Upper lobe of left lung (tissue), 6 donors: ENCODE results near the gene AGAP1. TPM values are rescaled to one million over a fixed set of nuclear protein-coding genes. Genes with fewer than 3 reads are reported as not detected.

ENCODE experiments used
- ATAC-seq, 2 donors: fragments of 200-7000 bp; cut with Tn5 transposase; one replicate each; pipeline ENCODE4 v1.9.1; 2022; ENCODE audit warnings: mild to moderate bottlenecking in 2 of 2, moderate library complexity in 2 of 2; ENCODE audit not compliant: low FRiP score in 2 of 2
- DNase-seq, 2 donors: peaks; one replicate each; pipeline ENCODE4 v3.0.0-alpha.2; 2019 to 2020
- H3K27ac ChIP-seq, 4 donors: fragments of 200-600 bp; sonication (generic); one replicate each; pipeline ENCODE4 v1.5.1; 2016 to 2019
- H3K27me3 ChIP-seq, 4 donors: fragments of 200-600 bp; sonication (generic); one replicate each; pipeline ENCODE4 v1.5.1; 2017 to 2019
- H3K36me3 ChIP-seq, 4 donors: fragments of 200-600 bp; sonication (generic); one replicate each; pipeline ENCODE4 v1.5.1; 2016 to 2019
- H3K4me1 ChIP-seq, 4 donors: fragments of 200-600 bp; sonication (generic); one replicate each; pipeline ENCODE4 v1.5.1; 2018 to 2019
- H3K4me3 ChIP-seq, 4 donors: fragments of 200-600 bp; sonication (generic); one replicate each; pipeline ENCODE4 v1.5.1; 2017 to 2019; ENCODE audit warnings: mild to moderate bottlenecking in 2 of 4, moderate library complexity in 1 of 4
- H3K9me3 ChIP-seq, 4 donors: fragments of 200-600 bp; sonication (generic); one replicate each; pipeline ENCODE4 v1.5.1; 2018 to 2019
- EP300 ChIP-seq, 4 donors: sonication (generic); formaldehyde crosslinking; IDR thresholded peaks; one replicate each; pipeline ENCODE4 v1.5.1; 2017; ENCODE audit warnings: antibody characterized with exemption in 4 of 4, control low read depth in 2 of 4
- POLR2A ChIP-seq, 4 donors: fragments of 450-650 bp; IDR thresholded peaks; one replicate each; pipeline ENCODE4 v1.5.1; 2016 to 2017; ENCODE audit warnings: antibody characterized with exemption in 4 of 4, mild to moderate bottlenecking in 2 of 4
- POLR2AphosphoS5 ChIP-seq, 2 donors: sonication (generic); formaldehyde crosslinking; IDR thresholded peaks; one replicate each; pipeline ENCODE4 v1.5.1; 2017; ENCODE audit warnings: antibody characterized with exemption in 2 of 2
- WGBS, 2 donors: methylation state at CpG; one replicate each; pipeline ENCODE4 v1.1.5; 2017 to 2018; 5-methylcytosine and 5-hydroxymethylcytosine counted together
- total RNA-seq, 6 donors: library from RNA; depleted of rRNA in 4 of 6; stranded (reverse); fragments of >200 nt in 4 of 6; gene quantifications; one replicate each; pipeline versions ENCODE4 v1.1.0 to v1.2.1, GENCODE V29; 2016 to 2021
- TF ChIP-seq, protein P1 (sequence below), 6 experiments: fragments of 450-650 bp in 4 of 6; fragments of 200-600 bp in 2 of 6; sonication (generic) in 2 of 6; IDR thresholded peaks; one replicate each; pipeline ENCODE4 v1.5.1; 2016 to 2019; ENCODE audit warnings: antibody characterized with exemption in 6 of 6
- donor health status: DM: no; HTN: no; CAD: no; lungs with moderate emphysema.
- donor health status: DM: no; HTN: yes; CAD: no; lungs with severe emphysema.

Gene AGAP1
- total RNA-seq, 6 donors from 2014 or later = 25.5 to 45.1 (median 30.7) TPM

DNA sequence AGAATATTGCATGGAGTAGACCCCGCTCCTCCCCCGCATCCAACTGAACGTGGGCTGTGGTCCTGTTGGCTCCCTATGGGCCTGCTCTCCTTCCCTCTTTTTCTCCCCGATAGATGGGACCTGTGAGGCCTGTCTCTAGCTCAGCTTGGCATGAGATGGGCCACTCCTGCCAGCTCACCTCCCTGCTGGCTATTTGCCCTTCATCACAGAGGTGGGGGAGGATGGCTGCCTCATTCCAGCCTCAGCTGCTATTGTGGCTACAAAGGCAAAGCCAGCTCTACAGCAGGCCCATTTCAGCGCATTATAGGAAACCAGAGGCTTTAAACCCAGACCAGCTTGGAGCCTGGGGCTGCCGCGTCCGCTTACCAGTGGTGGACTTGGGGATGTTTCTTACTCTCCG, 360.4 kb downstream of the AGAP1 start:
- DNase-seq = no peak
- Histone ChIP-seq H3K36me3 (no peaks in the 10 kb centered on the region), H3K9me3 (no peaks in the 10 kb centered on the region), H3K27me3 (no peaks in the 10 kb centered on the region), H3K27ac (no peak overlapping the region), H3K4me1 (no peaks in the 10 kb centered on the region), H3K4me3 (no peak overlapping the region)
- 97 to 99% methylated on average over 9 of the region's 9 CpGs for WGBS, 2 donors
- ATAC-seq = no peak
- TF ChIP-seq, protein P1, sequence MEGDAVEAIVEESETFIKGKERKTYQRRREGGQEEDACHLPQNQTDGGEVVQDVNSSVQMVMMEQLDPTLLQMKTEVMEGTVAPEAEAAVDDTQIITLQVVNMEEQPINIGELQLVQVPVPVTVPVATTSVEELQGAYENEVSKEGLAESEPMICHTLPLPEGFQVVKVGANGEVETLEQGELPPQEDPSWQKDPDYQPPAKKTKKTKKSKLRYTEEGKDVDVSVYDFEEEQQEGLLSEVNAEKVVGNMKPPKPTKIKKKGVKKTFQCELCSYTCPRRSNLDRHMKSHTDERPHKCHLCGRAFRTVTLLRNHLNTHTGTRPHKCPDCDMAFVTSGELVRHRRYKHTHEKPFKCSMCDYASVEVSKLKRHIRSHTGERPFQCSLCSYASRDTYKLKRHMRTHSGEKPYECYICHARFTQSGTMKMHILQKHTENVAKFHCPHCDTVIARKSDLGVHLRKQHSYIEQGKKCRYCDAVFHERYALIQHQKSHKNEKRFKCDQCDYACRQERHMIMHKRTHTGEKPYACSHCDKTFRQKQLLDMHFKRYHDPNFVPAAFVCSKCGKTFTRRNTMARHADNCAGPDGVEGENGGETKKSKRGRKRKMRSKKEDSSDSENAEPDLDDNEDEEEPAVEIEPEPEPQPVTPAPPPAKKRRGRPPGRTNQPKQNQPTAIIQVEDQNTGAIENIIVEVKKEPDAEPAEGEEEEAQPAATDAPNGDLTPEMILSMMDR (IDR thresholded peaks at IDR 0.05) = no peak
- TF ChIP-seq POLR2A (IDR thresholded peaks at IDR 0.05) (no peak), EP300 (IDR thresholded peaks at IDR 0.05) (no peak), POLR2AphosphoS5 (IDR thresholded peaks at IDR 0.05) (no peak)

DNA sequence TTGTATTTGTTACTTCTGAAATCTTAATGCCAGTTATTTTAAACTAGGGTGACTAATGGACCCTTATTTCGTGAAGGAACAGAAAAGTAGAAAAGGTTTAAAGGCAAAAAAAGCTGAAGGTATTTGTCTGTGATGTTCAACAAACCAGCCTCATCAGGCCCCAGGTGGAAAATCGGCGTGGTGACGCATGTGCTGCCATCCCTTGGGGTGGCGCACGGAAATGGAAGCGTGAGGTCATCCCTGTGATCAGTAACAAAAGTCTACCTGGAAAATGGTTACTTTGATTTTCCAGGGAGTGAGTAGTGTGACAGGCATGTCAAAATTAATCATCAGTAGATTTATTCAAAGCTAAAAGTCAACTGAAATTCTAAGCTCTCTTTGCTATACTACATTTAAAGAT, 361.2 kb downstream of the AGAP1 start:
- TF ChIP-seq, protein P1 (IDR thresholded peaks at IDR 0.05) = no peak
- TF ChIP-seq POLR2A (IDR thresholded peaks at IDR 0.05) = no peak
- TF ChIP-seq EP300 (IDR thresholded peaks at IDR 0.05) = no peak
- no peak for TF ChIP-seq POLR2AphosphoS5 (IDR thresholded peaks at IDR 0.05)

DNA sequence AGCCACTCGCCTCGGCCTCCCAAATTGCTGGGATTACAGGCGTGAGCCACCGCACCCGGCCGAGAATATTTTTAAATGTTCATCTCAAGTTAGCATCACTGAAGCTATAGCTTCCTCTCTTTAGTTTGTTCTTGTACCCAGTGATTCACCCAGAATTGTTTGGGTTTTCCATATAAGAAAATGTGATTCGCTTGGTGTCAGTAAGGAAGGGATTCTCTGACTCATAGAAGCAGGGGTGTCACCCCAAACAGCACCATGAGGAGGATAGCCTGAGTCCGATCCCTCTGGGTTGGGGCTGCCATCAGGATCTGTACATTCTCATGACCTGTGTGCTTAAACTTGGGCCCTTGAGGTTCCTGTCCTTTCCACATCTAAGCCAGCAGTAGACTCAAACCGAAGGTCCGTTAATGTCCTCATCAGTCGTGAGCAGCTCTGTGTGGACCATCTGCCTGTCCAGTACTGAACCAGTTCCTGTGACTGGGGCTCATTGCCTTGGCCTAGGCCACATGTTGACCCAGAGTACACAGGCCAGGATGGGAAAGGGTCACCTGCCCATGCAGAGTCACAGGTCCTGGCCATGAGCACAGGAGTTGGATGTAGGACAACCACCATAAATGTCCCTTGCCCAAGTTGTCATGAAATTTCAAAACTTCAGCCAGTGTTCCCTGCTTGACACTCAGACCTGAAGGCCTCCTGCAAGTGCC, 362.5 kb downstream of the AGAP1 start:
- 93 to 98% methylated on average over 11 of the region's 11 CpGs for WGBS, 2 donors
- ATAC-seq = peak; percentile 11 to 54

More for the DNA sequence above, 361.2 kb downstream of the AGAP1 start:
- DNase-seq (no peak), ATAC-seq (no peak)
- Histone ChIP-seq H3K4me3 (no peak overlapping the region), H3K4me1 (no peaks in the 10 kb centered on the region), H3K9me3 (no peaks in the 10 kb centered on the region), H3K36me3 (no peaks in the 10 kb centered on the region), H3K27ac (no peak overlapping the region), H3K27me3 (no peaks in the 10 kb centered on the region)
- WGBS, 2 donors = 93 to 97% methylated on average over 7 of the region's 7 CpGs

DNA sequence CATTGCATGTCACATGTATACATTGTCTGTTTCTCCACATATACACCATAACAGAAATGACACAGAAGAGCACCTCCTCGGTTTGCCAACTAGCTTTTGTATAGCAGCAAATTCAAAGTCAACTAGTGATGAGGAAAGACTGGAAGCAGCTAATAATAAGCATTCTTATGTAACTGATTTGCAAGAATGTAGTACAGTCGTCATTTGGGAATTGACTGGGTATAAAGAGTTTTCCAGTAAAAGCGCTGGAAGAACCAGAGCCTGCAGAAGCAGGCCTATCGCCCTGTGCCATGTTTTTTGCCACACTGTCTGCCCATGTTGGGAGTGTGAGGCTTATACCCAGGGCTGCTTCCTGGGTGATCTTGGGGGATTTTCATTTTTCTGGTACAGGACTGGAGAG, 363.8 kb downstream of the AGAP1 start:
- no peak for ATAC-seq

More for the DNA sequence above, 362.5 kb downstream of the AGAP1 start:
- no peak overlapping the region for H3K27ac ChIP-seq
- DNase-seq = no peak
- no peaks in the 10 kb centered on the region for H3K4me1 ChIP-seq
- TF ChIP-seq EP300 (IDR thresholded peaks at IDR 0.05) (no peak), POLR2A (IDR thresholded peaks at IDR 0.05) (no peak)
- no peaks in the 10 kb centered on the region for H3K27me3 ChIP-seq
- H3K9me3 ChIP-seq = no peaks in the 10 kb centered on the region
- H3K4me3 ChIP-seq = no peak overlapping the region
- H3K36me3 ChIP-seq = no peaks in the 10 kb centered on the region

DNA sequence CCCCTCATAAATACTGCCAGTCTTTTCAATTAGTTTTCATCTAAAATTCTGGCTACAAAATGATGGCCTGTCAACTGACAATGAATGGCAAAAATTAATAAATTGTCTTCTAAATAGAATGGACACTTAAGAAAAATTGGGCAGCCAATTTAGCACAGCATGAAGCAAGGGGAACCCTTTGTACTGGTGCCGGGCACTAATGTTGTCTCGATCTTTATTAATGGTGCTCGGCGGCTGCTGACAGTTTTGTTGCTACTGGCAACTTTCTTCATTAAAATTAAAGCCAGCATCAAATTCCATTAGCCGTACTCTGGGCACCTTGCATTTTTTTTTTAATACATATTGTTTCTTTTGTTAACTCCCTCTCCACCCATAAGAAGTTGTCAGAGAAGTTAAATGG, 365.0 kb downstream of the AGAP1 start:
- 90 to 96% methylated on average over 5 of the region's 5 CpGs for WGBS, 2 donors
- no peak for DNase-seq
- Histone ChIP-seq H3K9me3 (no peaks in the 10 kb centered on the region), H3K36me3 (no peaks in the 10 kb centered on the region), H3K27ac (no peak overlapping the region), H3K4me3 (no peak overlapping the region), H3K27me3 (no peaks in the 10 kb centered on the region), H3K4me1 (no peaks in the 10 kb centered on the region)
- no peak for TF ChIP-seq POLR2A (IDR thresholded peaks at IDR 0.05)
- TF ChIP-seq, protein P1 (IDR thresholded peaks at IDR 0.05) = no peak
- no peak for TF ChIP-seq POLR2AphosphoS5 (IDR thresholded peaks at IDR 0.05)
- TF ChIP-seq EP300 (IDR thresholded peaks at IDR 0.05) = no peak
- no peak for ATAC-seq

More for the DNA sequence above, 363.8 kb downstream of the AGAP1 start:
- Histone ChIP-seq H3K9me3 (no peaks in the 10 kb centered on the region), H3K27ac (no peak overlapping the region), H3K4me1 (no peaks in the 10 kb centered on the region), H3K27me3 (no peaks in the 10 kb centered on the region), H3K36me3 (no peaks in the 10 kb centered on the region), H3K4me3 (no peak overlapping the region)
- TF ChIP-seq, protein P1 (IDR thresholded peaks at IDR 0.05) = no peak
- TF ChIP-seq POLR2A (IDR thresholded peaks at IDR 0.05) (no peak), POLR2AphosphoS5 (IDR thresholded peaks at IDR 0.05) (no peak), EP300 (IDR thresholded peaks at IDR 0.05) (no peak)
- WGBS, 2 donors = 85 to 91% methylated on average over 4 of the region's 4 CpGs
- DNase-seq = no peak
